Calu3 (cell line): ENCODE data around the gene ZFYVE28. TPM values are rescaled to one million over a fixed set of nuclear protein-coding genes. Genes with fewer than 3 reads are reported as not detected.
"Not testable (repeated sequence)": the region's sequence is repeated elsewhere in the genome, so short reads cannot be mapped to it uniquely, and the experiment has no call there.

ENCODE experiments used
- BruUV-seq: library from RNA; stranded (reverse); fragments of 400-500 nt; replicated peaks from 2 replicates; lab custom pipeline; 2021; lab: Mats Ljungman, UMichigan
- CTCF ChIA-PET: fragments of 300-600 bp; sonication (Branson Sonifier 250); formaldehyde crosslinking; loops from one replicate; lab custom pipeline; 2022; ENCODE audit warnings: antibody characterized with exemption; lab: Charles Lee
- DNase-seq: peaks from one replicate; pipeline ENCODE4 v3.0.0; 2022
- H3K27ac Mint-ChIP-seq: one replicate; pipeline ENCODE4 v1.8.0; 2022; ENCODE audit warnings: mixed read lengths; ENCODE audit not compliant: unreplicated experiment
- H3K27me3 Mint-ChIP-seq: one replicate; pipeline ENCODE4 v1.8.0; 2022; ENCODE audit warnings: mixed read lengths; ENCODE audit not compliant: unreplicated experiment
- H3K36me3 Mint-ChIP-seq: one replicate; pipeline ENCODE4 v1.8.0; 2022; ENCODE audit warnings: mild to moderate bottlenecking, moderate library complexity, mixed read lengths; ENCODE audit not compliant: insufficient read depth, unreplicated experiment
- H3K4me1 Mint-ChIP-seq: one replicate; pipeline ENCODE4 v1.8.0; 2022; ENCODE audit warnings: mild to moderate bottlenecking, low read depth, mixed read lengths; ENCODE audit not compliant: unreplicated experiment
- H3K4me3 Mint-ChIP-seq: one replicate; pipeline ENCODE4 v1.8.0; 2022; ENCODE audit warnings: mild to moderate bottlenecking, low read depth, moderate library complexity, mixed read lengths; ENCODE audit not compliant: unreplicated experiment
- H3K9me3 Mint-ChIP-seq: one replicate; pipeline ENCODE4 v1.8.0; 2022; ENCODE audit warnings: low read depth, mixed read lengths; ENCODE audit not compliant: unreplicated experiment
- intact Hi-C: fragments of 100-400 bp; cut with micrococcal nuclease; formaldehyde crosslinking; loops from one replicate; pipeline ENCODE4 v1.10.0; 2022; ENCODE audit not compliant: unreplicated experiment
- total RNA-seq: library from RNA; stranded (reverse); gene quantifications from 2 replicates; pipeline ENCODE4 v1.2.3, GENCODE V29; 2022
- TF ChIP-seq, protein P1 (sequence below): fragments of 200-600 bp; IDR thresholded peaks from one replicate; pipeline ENCODE4 v1.8.0; 2022; ENCODE audit warnings: antibody characterized with exemption; ENCODE audit not compliant: unreplicated experiment

Gene ZFYVE28
- total RNA-seq, 1 experiment from 2014 or later = 1.2 TPM

DNA sequence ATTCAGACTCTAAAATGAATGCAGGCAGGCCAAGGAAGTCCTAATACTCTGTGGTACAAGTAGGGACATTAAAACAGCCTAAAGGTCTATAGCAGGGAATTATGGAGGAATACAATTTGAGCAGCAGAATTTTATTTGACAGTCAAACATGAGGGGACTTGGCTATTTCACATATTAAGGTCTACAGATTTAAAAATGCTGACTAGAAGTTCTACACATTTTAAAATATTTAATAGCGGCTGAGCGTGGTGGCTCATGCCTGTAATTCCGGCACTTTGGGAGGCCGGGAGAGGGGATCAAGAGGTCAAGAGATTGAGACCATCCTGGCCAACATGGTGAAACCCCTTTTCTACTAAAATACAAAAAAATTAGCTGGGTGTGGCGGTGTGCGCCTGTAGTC, 187.4 kb downstream of the ZFYVE28 start:
- H3K9me3 Mint-ChIP-seq = no peaks in the 10 kb centered on the region
- H3K27me3 Mint-ChIP-seq = no peaks in the 10 kb centered on the region
- intact Hi-C loops = no loop called here
- H3K36me3 Mint-ChIP-seq = peaks cover 10% of the 10 kb centered on the region
- CTCF ChIA-PET = no interaction called here
- no peak overlapping the region for H3K4me3 Mint-ChIP-seq
- TF ChIP-seq, protein P1, sequence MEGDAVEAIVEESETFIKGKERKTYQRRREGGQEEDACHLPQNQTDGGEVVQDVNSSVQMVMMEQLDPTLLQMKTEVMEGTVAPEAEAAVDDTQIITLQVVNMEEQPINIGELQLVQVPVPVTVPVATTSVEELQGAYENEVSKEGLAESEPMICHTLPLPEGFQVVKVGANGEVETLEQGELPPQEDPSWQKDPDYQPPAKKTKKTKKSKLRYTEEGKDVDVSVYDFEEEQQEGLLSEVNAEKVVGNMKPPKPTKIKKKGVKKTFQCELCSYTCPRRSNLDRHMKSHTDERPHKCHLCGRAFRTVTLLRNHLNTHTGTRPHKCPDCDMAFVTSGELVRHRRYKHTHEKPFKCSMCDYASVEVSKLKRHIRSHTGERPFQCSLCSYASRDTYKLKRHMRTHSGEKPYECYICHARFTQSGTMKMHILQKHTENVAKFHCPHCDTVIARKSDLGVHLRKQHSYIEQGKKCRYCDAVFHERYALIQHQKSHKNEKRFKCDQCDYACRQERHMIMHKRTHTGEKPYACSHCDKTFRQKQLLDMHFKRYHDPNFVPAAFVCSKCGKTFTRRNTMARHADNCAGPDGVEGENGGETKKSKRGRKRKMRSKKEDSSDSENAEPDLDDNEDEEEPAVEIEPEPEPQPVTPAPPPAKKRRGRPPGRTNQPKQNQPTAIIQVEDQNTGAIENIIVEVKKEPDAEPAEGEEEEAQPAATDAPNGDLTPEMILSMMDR = no peak
- BruUV-seq = no TSS peak
- DNase-seq = no peak
- no peak overlapping the region for H3K27ac Mint-ChIP-seq
- H3K4me1 Mint-ChIP-seq = no peaks in the 10 kb centered on the region

DNA sequence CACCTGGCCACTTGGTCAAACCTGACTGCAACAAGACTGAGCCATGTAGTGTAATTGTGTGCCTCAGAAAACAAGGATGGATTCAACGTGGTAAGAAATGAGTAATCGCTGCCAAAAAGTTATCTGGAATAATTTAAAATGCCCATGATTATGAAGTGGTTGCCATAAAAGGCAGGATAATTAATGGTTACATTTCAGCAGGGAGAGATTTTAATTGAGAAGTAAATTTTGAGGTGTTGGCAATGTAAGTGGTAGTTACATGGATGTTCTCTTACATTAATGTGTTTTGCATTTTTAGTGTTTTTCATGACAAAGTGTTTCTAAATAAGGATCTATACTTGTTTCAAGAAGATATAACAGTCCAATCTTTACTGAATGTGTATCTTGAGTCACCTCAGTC, 192.2 kb downstream of the ZFYVE28 start:
- CTCF ChIA-PET = interaction anchor here (0.6 kb wide), 1 partner anchor 31 kb away, joined by 3 read pairs; no protein-coding TSS in a partner anchor
- Mint-ChIP-seq H3K4me1 (no peaks in the 10 kb centered on the region), H3K9me3 (no peaks in the 10 kb centered on the region), H3K4me3 (no peak overlapping the region), H3K36me3 (peaks cover 6% of the 10 kb centered on the region), H3K27me3 (no peaks in the 10 kb centered on the region), H3K27ac (no peak overlapping the region)
- no peak for DNase-seq
- TF ChIP-seq, protein P1 = no peak
- intact Hi-C loops = no loop called here
- no TSS peak for BruUV-seq

DNA sequence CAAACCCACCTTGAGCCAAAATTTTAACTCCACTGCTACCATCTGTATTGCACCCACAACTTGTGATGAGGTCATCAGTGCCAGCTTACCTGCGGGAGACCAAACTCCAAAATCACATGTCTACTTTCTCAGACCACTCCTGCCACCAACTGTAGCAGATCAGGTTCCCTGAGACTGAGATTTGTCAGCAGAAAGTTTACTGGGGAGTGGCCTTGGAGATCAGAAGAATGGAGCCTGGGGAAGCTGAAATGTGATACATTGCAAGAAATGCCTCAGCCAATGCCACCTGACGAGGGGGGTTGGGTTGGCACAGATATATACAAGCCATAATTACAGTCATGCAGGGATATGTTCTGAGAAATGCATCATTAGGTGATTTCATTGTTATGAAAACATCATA, 195.6 kb downstream of the ZFYVE28 start:
- H3K27me3 Mint-ChIP-seq = no peaks in the 10 kb centered on the region
- no peak for DNase-seq
- intact Hi-C loops = no loop called here
- H3K9me3 Mint-ChIP-seq = no peaks in the 10 kb centered on the region
- no peaks in the 10 kb centered on the region for H3K36me3 Mint-ChIP-seq
- H3K4me3 Mint-ChIP-seq = no peak overlapping the region
- peaks cover 10% of the 10 kb centered on the region for H3K4me1 Mint-ChIP-seq
- TF ChIP-seq, protein P1 = no peak
- BruUV-seq = no TSS peak
- CTCF ChIA-PET = no interaction called here
- no peak overlapping the region for H3K27ac Mint-ChIP-seq

DNA sequence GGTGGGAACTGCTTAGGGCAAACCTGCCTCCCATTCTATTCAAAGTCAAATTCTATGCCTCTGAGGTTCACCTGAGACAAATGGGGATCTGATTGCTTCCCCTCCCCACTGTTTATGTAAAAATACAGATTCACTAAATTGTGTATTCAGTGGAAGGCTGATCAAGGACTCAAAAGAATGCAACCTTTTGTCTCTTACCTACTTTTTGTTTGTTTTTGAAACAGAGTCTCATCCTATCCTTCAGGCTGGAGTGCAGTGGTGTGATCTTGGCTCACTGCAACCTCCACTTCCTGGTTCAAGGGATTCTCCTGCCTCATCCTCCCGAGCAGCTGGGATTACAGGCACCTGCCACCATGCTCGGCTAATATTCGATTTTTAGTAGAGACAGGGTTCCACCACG, 197.1 kb downstream of the ZFYVE28 start:
- intact Hi-C loops, H3K27me3 Mint-ChIP-seq, CTCF ChIA-PET, H3K9me3 Mint-ChIP-seq, H3K36me3 Mint-ChIP-seq, H3K4me3 Mint-ChIP-seq, DNase-seq, BruUV-seq, H3K27ac Mint-ChIP-seq: not testable (repeated sequence)
- H3K4me1 Mint-ChIP-seq = peaks cover 10% of the 10 kb centered on the region

GRCh38 chr4:2220016-2220630, 198.3 kb downstream of the ZFYVE28 start:
- TF ChIP-seq, protein P1 = peak; percentile 55
- Mint-ChIP-seq H3K4me1 (peaks cover 10% of the 10 kb centered on the region), H3K9me3 (no peaks in the 10 kb centered on the region), H3K36me3 (no peaks in the 10 kb centered on the region), H3K27ac (no peak overlapping the region), H3K4me3 (no peak overlapping the region), H3K27me3 (no peaks in the 10 kb centered on the region)
- peak; percentile 67 for DNase-seq
- CTCF ChIA-PET = interaction anchor here (0.5 to 1.1 kb wide), 10 partner anchors 12 to 776 kb away, joined by 3 to 5 read pairs (median 3); partner anchors contain the start of genes HAUS3 and POLN
- no TSS peak for BruUV-seq
- intact Hi-C loops = no loop called here
